HG03060 (cell line): ENCODE measurements around the gene SIGLEC5.

Source experiments
- ATAC-seq: cut with Tn5 transposase; IDR thresholded peaks from one replicate; pipeline ENCODE4 v1.9.1; 2021; ENCODE audit warnings: low read depth, moderate number of reproducible peaks; ENCODE audit not compliant: unreplicated experiment

The SIGLEC5 gene

GRCh38 chr19:51590441-51590840 is 39.8 kb downstream of the SIGLEC5 start:
- ATAC-seq = no peak

- no peak for ATAC-seq
Measured at GRCh38 chr19:51589511-51589910, 40.7 kb downstream of the SIGLEC5 start.

DNA sequence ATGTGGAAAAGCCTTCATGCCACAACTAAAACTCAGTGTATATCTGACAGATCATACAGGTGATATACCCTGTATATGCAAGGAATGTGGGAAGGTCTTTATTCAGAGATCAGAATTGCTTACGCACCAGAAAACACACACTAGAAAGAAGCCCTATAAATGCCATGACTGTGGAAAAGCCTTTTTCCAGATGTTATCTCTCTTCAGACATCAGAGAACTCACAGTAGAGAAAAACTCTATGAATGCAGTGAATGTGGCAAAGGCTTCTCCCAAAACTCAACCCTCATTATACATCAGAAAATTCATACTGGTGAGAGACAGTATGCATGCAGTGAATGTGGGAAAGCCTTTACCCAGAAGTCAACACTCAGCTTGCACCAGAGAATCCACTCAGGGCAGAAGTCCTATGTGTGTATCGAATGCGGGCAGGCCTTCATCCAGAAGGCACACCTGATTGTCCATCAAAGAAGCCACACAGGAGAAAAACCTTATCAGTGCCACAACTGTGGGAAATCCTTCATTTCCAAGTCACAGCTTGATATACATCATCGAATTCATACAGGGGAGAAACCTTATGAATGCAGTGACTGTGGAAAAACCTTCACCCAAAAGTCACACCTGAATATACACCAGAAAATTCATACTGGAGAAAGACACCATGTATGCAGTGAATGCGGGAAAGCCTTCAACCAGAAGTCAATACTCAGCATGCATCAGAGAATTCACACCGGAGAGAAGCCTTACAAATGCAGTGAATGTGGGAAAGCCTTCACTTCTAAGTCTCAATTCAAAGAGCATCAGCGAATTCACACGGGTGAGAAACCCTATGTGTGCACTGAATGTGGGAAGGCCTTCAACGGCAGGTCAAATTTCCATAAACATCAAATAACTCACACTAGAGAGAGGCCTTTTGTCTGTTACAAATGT is 42.7 kb downstream of the SIGLEC5 start:
- no peak for ATAC-seq

- ATAC-seq = no peak
Measured at GRCh38 chr19:51586799-51587198, 43.4 kb downstream of the SIGLEC5 start.

DNA sequence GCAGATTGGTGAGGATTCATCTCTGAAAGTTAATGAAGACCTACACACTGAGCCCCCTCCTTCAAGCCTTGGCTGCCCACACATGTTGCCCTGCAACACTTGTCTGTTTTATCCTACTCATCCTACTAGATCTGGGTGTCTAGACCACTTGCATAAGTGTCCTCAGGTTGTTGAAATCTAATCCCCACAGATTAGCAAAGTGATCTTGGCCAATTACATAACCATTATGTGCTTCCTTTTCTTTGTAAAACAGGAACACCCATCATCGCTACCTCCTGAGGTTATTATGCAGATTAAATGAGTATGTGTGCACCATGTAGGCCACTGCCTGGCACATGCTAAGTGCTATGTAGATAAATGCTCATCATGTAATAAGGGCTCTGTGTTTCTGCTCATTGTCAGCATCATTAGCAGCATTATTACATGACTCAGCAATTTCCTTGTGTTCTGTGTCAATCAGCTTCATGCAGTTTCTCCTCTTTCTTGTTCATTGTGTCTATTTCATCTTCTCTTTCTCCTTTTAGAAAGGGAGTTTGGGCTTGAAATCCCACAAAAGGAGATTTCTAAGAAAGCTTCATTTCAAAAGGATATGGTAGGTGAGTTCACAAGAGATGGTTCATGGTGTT is 44.0 kb downstream of the SIGLEC5 start:
- no peak for ATAC-seq

GRCh38 chr19:51576850-51577249 is 53.4 kb downstream of the SIGLEC5 start:
- ATAC-seq = no peak

GRCh38 chr19:51573331-51573730 is 56.9 kb downstream of the SIGLEC5 start:
- no peak for ATAC-seq

- no peak for ATAC-seq
Measured at GRCh38 chr19:51572908-51573307, 57.3 kb downstream of the SIGLEC5 start.

DNA sequence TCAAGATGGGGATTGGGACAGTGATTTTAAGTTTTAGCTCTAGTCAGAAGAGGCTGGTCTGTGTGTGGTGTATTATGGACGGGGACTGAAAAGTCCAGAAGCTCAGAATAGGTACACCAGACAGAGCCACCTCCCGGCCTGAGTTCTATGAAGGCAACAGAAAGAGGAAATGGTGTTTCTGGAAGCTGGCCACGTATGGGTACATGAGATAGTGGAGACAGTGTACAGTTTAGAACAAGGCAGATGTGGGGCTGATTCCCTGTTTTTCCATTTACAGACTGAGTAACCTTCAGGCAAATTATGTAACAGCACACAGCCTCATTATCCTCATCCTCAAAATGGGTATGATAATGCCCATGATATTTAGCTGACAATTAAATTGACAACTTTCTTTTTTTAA is 57.8 kb downstream of the SIGLEC5 start:
- no peak for ATAC-seq

GRCh38 chr19:51571599-51571998 is 58.6 kb downstream of the SIGLEC5 start:
- ATAC-seq = no peak

- peak; percentile 76 for ATAC-seq
Measured at GRCh38 chr19:51570962-51571575, 59.1 kb downstream of the SIGLEC5 start, which contains the start of gene ZNF175. Gene ZNF175, plus strand, starts transcription at chr19:51571283. Its CDS starts 2,047 bp downstream, at chr19:51573330.

DNA sequence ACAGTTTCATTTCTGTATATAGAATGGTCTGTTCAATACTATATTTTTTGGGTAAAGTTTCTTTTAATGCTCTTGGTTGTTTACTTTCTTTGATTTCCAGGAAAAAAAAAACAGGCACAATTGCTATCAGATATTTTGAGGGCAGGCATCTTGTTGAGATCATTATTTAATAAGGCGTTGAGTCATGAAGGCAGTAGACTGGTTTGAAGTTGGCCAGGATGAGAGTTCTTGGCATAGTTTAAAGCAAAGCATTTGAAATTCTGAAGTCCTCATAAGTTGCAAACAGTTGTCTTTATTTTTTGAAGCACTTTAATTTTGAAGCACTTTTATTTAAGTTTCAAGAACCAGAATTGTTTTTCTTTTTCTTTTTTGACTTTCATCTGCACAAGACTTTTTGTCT is 61.7 kb downstream of the SIGLEC5 start:
- no peak for ATAC-seq

- ATAC-seq = no peak
Measured at GRCh38 chr19:51567583-51567982, 62.6 kb downstream of the SIGLEC5 start.

DNA sequence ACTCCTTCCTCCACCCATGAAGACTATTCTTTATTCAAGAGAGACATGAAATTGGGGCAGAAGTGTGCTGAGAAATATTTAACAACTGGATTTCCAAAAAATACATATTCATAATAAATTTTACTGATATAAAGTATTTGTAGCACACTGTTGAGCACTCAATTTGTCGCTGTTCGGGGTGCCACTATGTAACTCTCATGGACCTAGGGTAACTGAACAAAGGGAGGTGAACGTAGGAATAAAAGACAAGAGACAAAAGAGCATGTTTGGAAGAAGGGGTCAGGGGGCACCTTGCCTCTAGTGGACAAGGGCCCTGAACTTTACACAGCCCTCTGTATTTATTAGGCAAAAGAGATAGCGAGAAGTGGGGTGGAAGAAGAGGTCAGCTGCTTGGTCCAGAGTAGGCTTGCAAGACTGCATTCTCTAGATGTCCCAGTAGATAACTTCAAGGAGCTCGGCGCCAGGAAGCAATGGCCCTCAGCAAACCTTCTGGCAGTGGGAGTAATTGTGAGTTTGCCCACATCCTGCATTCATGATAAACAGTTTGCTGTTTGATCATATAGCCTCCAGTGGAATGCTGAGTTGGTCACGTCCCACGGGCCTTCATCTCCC is 63.6 kb downstream of the SIGLEC5 start:
- no peak for ATAC-seq

GRCh38 chr19:51565583-51565982 is 64.6 kb downstream of the SIGLEC5 start:
- ATAC-seq = no peak

DNA sequence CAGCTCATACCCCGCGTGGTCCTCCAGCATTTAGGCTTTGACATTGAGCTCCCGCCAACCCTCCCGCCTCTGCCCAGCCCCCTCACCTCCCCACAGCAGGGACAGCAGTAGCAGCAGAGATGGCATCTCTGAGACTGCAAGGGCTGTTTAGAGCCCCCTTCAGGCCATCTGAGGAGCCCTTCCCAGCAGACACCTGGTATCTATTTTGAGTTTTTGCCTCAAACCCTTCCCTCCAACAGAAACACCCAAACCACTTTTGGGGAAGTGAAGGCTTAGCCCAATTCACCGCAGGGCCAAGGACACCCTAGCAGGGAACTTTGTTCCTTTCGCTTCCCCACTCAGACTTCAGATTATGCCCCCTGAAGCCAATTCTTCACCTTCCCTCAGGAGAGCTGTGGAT is 65.4 kb downstream of the SIGLEC5 start:
- ATAC-seq = no peak
